Glomerular endothelial cell (primary cell): Measurements from ENCODE around the gene CAMK1D. TPM values are rescaled to one million over a fixed set of nuclear protein-coding genes. Genes with fewer than 3 reads are reported as not detected.
A peak's percentile ranks its signal among the peaks of the same experiment; 100 is the strongest.

ENCODE experiments used
- DNase-seq: peaks from one replicate; pipeline ENCODE4 v3.0.0-alpha.2; 2011; ENCODE audit warnings: low read depth, low spot score; ENCODE audit errors: extremely low read depth
- total RNA-seq: library from RNA; depleted of rRNA; stranded (reverse); fragments of >200 nt; gene quantifications from 2 replicates; pipeline ENCODE4 v1.2.3, GENCODE V29; 2015

CAMK1D gene
- total RNA-seq, 1 donor from 2014 or later: 2.0 TPM

DNA sequence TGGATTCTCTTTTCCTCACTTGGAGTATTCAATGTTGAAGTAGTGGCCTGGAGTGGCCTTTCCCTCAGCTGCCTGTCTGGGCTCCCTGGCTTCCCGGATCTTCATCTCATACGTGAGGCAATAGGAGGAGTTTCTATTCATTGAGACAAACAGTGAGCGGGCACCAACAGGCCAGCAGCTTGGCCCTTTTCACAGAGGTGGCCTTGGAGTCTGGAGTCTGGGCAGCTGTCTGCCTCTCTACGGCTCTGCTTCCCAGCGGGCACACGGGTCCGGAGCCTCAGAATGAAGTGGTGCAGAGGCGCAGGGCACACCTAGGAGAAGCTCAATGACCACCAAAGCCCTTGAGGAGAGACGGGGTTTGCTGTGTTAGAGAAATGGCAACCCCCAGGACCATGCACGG is 482.7 kb downstream of the CAMK1D start:
- DNase-seq: no peak

DNA sequence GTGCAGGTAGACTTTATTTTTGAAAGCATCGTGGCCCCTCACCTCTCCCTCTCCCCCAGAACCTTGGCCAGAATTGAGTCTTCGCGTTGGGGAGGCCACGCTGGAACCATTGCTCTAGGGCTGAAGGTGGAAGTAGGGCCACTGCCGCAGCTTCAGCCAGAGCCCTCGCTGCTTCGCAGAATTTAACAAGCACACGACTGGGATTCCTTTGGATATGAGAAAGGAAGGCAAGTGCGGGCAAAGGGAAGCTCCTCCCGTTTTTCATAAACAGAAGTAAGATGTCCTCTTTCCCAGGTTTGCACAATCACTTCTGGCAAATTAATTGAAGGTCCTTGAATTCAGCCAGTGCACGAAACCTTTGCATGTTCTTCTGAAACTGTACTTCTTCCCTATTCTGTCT is 484.1 kb downstream of the CAMK1D start:
- DNase-seq: no peak

DNA sequence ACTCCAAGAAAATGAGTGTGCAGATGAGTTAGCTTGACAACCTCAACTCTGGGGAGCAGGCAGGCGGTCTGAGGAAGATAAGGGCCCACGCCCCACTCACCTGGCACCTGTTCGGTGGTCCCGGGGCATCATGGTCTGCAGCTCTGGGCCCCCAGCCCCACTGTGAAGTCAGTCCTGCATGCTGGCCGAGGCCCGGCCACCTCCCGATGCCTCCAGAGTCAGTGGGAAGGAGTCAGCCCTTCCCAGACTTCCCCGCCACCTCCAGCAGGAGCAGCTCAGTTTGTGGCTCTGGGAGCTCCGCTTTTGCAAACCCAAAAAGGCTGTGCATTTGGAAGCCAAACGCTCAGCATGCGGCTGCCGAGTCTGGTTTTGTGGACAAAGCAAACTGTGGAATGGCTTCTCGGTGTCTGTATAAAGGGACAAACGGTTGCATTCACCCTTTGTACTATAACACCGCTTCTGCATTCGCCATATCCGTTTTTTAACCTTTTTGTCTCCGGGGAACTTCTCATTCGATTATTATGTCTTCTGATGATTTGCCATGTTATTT is 484.8 kb downstream of the CAMK1D start:
- DNase-seq: no peak

DNA sequence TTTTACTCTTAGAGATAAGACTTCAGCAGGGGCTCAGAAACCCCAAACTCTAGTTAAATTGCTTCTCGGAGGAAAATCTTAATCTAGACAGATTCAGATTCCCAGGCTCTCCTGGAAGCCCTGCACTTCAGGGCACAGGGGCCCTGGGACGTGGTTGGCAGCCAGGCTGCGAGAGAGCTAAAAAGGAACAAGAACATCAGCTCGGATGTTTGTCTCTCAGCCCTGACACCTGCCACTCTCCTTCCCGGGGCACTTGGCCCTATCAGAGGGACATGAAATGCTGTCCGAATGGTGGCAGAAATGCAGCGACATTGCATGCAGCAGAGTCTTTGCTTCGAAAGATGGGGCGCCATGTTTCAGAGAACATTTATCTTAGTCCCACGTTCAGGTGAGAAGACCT is 485.4 kb downstream of the CAMK1D start:
- no peak for DNase-seq

DNA sequence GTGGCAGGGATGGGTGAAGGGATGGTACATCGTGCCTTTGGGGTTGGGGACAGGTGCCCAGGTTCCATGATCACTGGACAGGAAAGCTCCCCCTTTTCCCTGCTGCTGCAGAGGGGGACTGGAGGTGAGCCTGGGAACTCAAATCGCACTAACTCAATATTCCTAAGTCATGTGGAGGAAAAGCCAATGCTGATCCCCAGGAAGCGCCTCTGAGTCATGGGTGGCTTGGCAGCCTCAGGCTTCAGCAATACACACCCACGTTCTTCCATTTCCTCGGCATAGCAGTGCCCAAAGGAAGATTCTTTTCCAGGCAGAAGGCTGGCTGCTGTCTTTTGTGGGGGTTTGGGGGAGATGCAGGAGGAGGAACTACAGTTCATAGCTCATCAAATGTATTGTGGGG is 486.4 kb downstream of the CAMK1D start:
- no peak for DNase-seq

DNA sequence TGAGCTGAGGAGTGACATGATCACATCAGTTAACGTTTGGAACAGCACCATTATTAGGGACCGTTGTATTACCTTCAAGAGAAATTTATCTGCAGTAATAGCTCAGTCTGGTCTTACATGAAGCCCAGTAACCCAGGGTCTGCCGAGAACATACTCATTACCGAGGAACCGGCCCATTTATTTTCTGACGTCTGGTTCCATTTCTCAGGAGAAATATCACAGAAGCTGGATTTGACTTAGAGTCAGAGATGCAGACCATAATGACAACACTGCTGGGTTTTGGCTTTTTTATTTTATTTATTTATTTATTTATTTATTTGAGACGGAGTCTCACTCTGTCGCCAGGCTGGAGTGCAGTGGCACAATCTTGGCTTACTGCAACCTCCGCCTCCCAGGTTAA is 489.0 kb downstream of the CAMK1D start:
- DNase-seq: no peak

DNA sequence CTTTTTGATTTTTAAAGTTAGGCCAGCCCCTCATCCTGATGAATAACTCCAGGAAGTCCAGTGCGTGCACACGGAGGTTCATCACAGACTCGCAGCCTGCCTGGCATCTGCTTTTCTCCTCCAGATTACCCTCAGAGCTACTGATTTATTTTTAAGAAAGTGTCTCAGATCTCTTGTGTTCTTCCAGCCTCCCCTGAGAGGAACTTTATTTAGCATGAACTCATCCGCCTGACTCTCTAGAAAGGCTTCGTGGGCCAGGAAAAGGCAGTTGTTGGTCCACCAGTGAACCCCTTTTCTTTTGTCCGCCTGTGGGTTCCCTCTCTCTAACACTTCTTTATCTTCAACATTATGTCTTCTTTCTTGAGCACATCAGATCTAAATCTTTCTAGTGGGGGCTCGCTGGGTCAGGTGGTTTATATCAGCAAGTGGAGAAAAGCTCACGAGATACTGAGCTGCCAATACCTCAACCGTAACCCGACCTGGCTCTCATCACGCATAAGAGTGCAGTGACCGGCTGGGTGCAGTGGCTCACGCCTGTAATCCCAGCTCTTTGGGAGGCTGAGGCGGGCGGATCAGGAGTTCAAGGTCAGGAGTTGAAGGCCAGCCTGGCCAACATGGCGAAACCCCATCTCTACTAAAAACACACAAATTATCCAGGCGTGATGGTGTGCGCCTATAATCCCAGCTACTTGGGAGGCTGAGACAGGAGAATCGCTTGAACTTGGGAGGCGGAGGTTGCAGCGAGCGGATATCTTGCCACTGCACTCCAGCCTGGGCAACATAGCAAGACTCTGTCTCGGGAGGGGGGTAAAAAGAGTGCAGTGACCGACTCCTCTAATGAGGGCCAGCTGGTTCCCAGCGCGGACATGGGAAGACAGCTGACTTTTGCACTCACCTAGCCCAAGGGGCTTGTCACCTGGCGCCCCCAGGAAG is 489.9 kb downstream of the CAMK1D start:
- DNase-seq: no peak

DNA sequence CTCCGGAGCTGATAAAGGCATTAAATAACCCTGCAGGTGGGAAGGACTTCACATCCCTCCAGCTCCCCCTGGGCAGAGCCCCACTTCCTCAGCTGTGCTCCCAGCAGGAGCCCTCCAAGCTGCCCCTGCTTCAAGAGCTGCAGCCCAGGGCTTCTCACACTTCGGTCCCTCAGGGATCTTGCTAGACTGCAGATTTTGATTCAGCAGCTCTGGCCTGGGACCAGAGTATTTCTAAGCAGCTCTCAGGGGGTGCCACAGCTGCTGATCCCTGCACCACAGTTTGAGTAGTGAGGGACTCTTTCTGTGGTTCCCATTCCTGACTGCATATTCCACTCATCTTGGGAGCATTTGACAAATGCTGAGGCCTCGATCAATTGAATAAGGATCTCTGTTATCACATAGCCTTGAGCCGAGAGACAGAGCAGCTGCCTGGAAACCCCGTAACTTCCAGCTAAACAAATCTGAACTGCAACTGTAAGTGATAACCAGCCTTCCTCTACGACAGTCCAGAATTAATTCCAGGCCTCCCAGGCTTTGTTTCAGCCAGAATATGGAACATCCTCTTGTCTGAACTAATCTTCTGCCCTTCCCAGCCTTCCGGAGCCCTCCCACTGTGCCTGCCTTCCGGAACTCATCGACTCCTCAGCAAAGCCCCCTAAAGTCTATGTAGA is 490.7 kb downstream of the CAMK1D start:
- no peak for DNase-seq

DNA sequence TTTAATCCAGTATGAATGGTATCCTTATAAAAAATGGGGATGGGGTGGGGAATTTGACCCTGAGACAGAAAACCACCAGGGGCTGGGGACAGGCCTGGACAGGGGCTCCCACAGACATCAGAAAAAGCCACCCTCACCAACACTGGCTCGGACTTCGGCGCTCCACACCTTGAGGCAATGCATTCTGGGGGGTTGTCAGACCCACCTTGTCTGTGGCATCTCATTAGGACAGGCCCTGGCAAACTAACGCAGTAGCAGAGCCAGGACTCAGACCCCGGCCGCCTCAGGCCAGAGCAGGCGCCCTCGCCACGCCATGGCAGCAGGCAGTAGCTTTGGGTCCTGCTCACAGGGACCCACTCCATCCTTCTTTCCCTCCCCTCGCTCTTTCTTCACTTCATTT is 492.1 kb downstream of the CAMK1D start:
- no peak for DNase-seq

DNA sequence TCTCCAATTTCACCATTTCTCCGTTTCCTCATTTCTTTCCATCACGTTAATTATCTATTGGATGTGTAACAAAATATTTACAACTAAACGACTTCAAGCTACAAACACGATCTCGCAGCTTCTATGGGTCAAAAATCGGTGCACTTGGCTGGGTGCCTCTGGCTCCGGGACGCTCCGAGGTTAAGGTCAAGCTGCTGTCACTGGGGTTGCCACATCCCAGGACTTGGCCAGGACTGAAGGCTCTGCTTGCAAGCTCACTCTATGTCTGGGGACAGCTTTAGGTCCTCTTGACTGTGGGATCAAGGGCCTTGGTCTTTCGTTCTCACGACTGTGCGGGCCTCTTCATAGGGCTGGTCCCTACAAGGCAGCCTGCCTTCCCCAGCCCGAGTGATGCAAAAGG is 492.5 kb downstream of the CAMK1D start:
- DNase-seq: no peak

DNA sequence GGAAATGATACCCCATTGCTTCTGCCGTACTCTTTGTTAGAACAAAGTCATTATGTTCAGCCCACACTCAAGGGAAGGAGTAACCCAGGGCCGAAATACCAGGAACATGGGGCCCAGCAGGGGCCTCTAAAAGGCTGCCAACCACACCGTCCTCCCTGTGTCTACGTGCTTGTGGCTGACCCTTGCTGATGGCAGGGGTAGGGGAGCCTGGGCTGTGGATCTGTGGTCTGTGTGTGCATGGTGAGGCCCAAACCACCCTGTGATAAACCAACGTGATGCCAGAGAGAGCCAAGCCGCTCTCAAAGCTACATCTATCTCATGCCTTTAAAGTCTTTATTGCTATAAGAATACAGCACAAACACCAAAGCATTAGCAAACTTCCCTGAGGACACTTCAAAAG is 493.0 kb downstream of the CAMK1D start:
- DNase-seq: no peak

DNA sequence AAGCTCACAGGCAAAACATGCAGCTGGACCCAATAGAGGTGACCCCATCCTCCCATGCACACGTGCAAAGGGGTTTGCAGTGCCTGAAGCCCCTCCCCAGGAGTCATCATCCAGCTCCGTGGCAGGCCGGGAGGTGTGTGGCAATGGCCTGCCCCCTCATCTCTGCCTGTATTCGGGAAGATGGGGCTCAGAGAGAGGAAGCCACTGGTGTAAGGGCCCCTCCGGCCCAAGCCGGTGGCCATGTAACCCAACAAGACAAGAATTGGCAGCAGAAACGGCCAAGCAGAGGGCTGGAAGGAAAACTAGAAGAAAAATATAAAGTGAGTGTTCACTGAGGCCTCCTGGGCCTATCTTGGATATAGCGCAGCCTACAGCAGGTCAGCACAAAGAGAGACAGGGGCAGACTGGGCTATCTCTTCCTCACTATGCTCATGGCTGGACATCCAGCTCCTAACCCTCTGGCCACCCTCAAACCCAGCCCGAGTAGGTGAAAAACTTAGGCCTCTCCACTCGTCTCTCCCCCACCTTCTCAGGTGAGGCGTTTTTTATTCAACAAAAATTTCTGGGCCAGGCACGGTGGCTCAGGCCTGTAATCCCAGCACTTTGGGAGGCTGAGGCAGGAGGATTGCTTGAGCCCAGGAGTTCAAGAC is 494.1 kb downstream of the CAMK1D start:
- DNase-seq: no peak

DNA sequence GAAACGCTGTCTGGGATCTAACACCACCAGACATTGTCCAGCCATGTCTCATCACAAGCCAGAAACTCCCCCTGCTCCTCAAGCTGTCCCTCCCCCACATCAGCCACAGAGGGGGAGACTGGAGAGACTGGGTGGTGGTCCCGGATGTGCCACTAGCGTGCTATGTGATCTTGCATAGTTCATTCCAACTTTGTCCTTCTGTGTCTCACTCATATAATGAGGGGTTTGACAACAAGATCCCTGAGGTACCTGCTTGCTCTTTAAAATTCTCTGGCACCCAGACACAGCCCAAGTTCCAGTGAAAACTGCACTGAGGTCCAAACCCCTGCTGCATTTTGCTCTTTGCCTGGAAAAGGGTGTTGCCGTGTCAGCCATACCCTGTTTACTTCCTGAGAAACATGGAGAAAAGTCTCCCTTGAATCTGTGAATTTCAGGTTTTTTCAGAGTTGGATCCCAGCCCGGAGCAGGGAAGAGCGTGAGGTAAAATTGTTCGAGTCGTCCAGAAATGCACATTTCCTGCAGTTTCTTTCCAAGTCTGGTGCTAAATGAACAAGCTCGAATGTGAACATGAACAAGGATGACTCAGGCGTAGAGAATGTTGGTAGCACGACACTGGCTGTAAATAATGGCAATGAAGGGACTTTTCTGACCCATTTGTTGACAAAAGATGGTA is 495.6 kb downstream of the CAMK1D start:
- DNase-seq: peak; percentile 98

DNA sequence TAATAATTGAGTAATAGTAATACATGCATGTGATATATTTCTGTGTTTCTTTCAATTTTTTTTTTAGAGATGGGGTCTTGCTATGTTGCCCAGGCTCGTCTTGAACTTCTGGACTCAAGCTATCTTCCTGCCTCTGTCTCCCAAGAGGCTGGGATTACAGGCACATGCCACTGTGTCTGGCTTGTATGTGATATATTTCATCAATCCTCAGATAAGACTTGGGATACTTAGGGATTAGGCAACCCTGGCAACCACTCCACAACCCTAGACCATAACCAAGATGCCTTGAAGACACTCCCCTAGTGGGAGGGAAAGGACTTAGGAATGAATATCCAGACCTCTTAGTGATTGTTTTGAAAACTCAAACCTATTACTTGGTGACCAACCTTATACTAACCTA is 497.4 kb downstream of the CAMK1D start:
- DNase-seq: no peak

DNA sequence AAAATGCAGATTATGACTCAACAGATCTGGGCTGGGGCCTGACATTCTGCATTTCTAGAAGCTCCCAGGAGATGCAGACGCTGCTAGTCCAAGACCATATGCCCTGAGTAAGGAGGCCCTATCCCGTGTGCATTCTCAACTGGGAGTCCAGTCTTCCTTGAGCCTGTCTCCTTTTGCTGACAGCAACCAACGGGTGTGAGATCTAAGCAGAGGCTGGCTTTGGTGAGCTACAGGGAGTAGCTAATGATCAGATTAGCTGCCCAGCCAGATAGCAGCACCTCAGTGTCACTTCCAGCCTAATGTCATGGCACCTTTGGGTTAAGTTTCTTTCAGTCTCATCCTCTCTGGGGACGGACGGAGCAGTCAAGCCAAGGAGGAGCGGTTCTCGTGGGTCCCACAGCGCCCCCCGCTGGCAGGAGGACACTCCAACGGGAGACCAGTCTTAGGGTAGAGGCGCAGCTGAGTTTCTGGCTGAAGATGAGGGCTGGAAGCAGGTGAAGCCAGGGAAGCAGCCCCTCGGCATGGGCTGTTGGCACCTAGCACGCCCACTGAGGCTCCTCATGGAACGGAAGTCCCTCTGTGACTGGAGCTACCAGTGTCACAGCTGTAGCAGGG is 498.1 kb downstream of the CAMK1D start:
- no peak for DNase-seq

DNA sequence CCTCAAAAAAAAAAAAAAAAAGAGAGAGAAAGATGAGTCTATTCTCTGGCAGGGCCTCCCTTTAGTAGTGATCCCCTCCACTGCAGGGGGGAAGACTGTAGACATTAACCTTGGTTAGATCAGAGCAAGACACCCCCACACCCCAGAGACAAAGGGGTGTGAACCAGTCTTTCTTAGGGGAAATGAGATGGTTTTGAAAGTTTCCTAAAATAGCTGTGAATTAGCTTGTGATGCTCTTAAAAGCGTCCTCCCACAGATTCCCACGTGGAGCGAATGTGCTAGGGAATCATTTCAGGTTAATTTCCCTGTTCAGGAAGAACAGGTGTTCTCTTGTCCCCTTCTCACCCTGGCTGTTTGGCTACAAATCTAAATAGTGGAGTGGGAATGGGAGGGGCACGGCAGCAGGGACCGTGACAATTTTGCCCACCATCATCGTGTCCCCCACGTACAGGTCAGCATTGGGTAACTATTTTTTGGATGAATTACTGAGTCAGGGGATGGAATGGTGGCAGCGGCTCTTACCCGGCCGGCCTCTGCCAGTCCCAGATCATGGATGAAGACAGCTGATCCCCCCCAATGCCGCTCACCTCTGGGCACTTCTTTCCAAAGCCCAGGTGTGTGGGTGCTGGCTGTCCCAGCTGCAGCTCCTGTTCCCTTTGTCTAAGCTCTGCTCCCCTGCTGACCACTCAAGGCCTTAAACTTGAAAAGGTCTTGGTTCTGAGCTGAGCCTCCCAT is 499.3 kb downstream of the CAMK1D start:
- DNase-seq: no peak

DNA sequence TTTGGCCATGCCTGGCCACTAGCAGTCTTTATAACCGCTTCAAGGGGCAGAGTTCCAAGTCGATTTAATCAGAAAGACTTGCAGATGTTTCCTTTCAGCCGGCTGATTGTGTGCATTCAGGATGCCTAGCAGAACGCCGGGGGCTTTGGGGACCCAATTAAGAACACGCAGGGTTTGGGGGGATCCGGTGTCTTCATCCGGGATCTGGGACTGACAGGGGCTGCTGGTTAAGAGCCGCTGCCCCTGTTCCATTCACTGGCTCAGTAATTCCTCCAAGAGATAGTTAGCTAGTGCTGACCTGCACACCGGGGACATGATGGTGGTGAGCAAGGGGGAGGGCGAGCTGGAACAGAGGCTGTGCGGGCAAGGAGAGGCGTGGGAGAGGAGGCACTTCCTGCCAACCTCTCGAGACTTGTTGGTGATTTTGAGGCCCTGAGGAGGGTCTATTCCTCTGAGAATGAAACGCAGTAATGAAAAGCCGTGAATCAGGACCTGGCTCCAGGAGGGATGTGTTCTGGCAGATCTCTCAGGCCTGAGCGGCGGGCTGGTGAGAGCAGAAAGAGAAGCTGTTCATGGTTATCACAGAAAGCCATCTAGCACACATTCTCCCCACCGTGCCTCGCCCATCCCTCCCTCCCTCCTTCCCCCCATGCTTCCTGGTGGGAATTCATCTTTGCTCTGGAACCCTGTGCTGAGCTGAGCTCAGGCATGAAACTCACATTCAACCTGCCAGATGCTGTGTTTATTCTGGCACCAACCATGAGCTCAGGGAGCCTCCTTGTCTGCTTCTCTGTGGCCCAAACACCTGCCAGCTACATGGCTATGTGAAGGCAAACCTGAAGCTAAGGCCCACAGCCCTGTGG is 500.2 kb downstream of the CAMK1D start:
- DNase-seq: no peak

DNA sequence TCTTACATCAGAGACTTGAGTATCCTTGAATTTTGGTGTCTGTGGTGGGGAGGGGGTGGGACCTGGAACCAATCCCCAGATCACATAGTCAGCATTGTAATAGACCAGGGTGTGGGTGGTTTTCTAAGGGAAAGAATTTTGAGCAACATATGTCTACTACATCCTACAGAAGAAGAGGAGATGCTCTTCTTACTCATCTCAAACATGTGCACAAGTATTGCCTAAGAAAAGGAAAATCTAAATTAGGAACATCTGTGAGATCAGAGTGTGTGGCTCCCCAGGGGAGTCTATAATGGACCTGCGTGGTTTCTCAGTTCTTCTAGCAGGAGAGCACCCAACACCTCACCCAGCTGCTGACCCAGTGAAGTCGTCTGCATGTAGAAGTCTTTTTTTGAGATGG is 503.3 kb downstream of the CAMK1D start:
- DNase-seq: no peak

DNA sequence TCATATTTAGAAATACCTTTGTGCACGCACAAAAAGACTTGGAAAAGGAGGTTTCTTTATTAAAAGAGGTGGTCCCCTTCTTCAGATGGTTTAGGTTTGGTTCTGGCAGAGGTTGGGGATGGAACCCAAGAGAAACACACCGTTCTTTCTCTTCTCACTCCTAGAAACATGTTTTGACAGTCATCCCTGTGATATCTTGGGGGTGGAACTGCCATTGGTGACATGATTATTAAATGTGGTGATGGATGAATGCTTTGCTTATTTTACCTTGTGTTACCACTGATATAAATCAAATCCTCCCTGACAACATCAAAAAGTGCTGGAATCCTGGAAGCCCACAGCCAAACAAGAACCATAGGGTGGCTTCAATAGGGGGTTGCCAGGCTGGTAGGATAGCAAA is 505.6 kb downstream of the CAMK1D start:
- no peak for DNase-seq
